Globus pallidus (tissue), 1 donor: Measurements from ENCODE around the gene GSC2.

Experiments used
- DNase-seq: peaks from one replicate; pipeline ENCODE4 v3.0.0-alpha.2; 2015; ENCODE audit warnings: low spot score

Gene GSC2

GRCh38 chr22:19149991-19150390, at the start of gene GSC2:
Gene GSC2, minus strand, starts transcription at chr22:19150292. Its CDS starts 9 bp downstream, at chr22:19150283.
- DNase-seq: no peak

- no peak for DNase-seq
Observed at GRCh38 chr22:19199479-19199878, 49.4 kb upstream of the GSC2 start.

- no peak for DNase-seq
Observed at GRCh38 chr22:19197997-19198865, 48.1 kb upstream of the GSC2 start.

GRCh38 chr22:19196841-19197612, 46.9 kb upstream of the GSC2 start:
- DNase-seq: no peak

- no peak for DNase-seq
Observed at GRCh38 chr22:19195796-19196731, 46.0 kb upstream of the GSC2 start.

GRCh38 chr22:19194766-19195536, 44.9 kb upstream of the GSC2 start:
- no peak for DNase-seq

GRCh38 chr22:19193879-19194278, 43.8 kb upstream of the GSC2 start:
- no peak for DNase-seq

GRCh38 chr22:19187716-19188563, 37.8 kb upstream of the GSC2 start:
- DNase-seq: no peak

GRCh38 chr22:19184276-19184997, 34.3 kb upstream of the GSC2 start:
- no peak for DNase-seq

GRCh38 chr22:19183216-19183615, 33.1 kb upstream of the GSC2 start:
- no peak for DNase-seq

- DNase-seq: no peak
Observed at GRCh38 chr22:19182472-19183157, 32.5 kb upstream of the GSC2 start.

- no peak for DNase-seq
Observed at GRCh38 chr22:19181786-19182471, 31.8 kb upstream of the GSC2 start.

- DNase-seq: no peak
Observed at GRCh38 chr22:19180740-19181410, 30.8 kb upstream of the GSC2 start.

- no peak for DNase-seq
Observed at GRCh38 chr22:19180234-19180633, 30.1 kb upstream of the GSC2 start.

- DNase-seq: peak; percentile 88
Observed at GRCh38 chr22:19179497-19180048, 29.5 kb upstream of the GSC2 start.

- DNase-seq: peak; percentile 89
Observed at GRCh38 chr22:19178657-19179496, 28.8 kb upstream of the GSC2 start, which contains the start of gene SLC25A1. Gene SLC25A1, minus strand, starts transcription at chr22:19178736. Its CDS starts 63 bp downstream, at chr22:19178673.
